CD4-positive, alpha-beta T cell treated with Interleukin-17A for 1 hour (primary cell): ENCODE data around the gene INPP5A.
A peak's percentile ranks its signal among the peaks of the same experiment; 100 is the strongest.

Experiments used
- DNase-seq: peaks from one replicate; pipeline ENCODE4 v3.0.0-alpha.2; 2020

INPP5A gene

GRCh38 chr10:132684164-132684891, 146.7 kb downstream of the INPP5A start:
- peak; percentile 20 for DNase-seq

- no peak for DNase-seq
Observed at GRCh38 chr10:132685101-132685891, 147.7 kb downstream of the INPP5A start.

- DNase-seq: no peak
Observed at GRCh38 chr10:132685921-132686680, 148.5 kb downstream of the INPP5A start.

- DNase-seq: no peak
Observed at GRCh38 chr10:132687181-132687892, 149.8 kb downstream of the INPP5A start.

GRCh38 chr10:132687893-132688579, 150.4 kb downstream of the INPP5A start:
- no peak for DNase-seq

GRCh38 chr10:132688580-132689420, 151.2 kb downstream of the INPP5A start:
- no peak for DNase-seq

- no peak for DNase-seq
Observed at GRCh38 chr10:132689721-132690360, 152.3 kb downstream of the INPP5A start.

GRCh38 chr10:132690401-132690800, 152.8 kb downstream of the INPP5A start:
- no peak for DNase-seq

GRCh38 chr10:132690821-132691610, 153.4 kb downstream of the INPP5A start:
- no peak for DNase-seq

- DNase-seq: no peak
Observed at GRCh38 chr10:132691711-132692153, 154.1 kb downstream of the INPP5A start.

- no peak for DNase-seq
Observed at GRCh38 chr10:132692311-132692710, 154.7 kb downstream of the INPP5A start.

GRCh38 chr10:132693676-132694075, 156.1 kb downstream of the INPP5A start:
- no peak for DNase-seq

GRCh38 chr10:132696204-132696603, 158.6 kb downstream of the INPP5A start:
- no peak for DNase-seq

GRCh38 chr10:132696728-132697577, 159.4 kb downstream of the INPP5A start:
- no peak for DNase-seq

- no peak for DNase-seq
Observed at GRCh38 chr10:132697578-132698200, 160.1 kb downstream of the INPP5A start.

- no peak for DNase-seq
Observed at GRCh38 chr10:132698211-132698751, 160.7 kb downstream of the INPP5A start.

- DNase-seq: no peak
Observed at GRCh38 chr10:132698761-132699391, 161.3 kb downstream of the INPP5A start.
